ENCODE data around the gene YES1.

The YES1 gene

DNA sequence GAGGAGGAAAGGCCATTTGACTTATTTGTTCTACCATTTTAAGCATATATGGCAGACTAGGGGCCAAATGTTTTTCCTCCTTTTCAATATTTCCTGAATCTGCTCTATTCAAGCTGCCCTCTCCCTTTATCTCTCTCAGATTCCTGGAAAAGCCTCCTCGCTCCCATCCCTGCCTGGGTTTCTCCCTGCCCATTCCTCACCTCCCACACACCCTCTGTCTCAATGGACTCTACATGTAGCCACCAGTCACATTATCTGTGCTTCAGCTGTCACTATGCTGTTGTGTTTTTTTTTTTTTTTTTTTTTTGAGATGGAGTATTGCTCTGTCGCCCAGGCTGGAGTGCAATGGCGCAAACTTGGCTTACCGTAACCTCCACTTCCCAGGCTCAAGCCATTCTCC, 131.7 kb downstream of the YES1 start:
- no peak for DNase-seq (ENCODE audit: low read depth)
- no peak for TF ChIP-seq CTCF (IDR thresholded peaks at IDR 0.05; ENCODE audit: insufficient read depth, low read depth, low read length, missing control alignments)
- H3K4me3 ChIP-seq (ENCODE audit: low read length), result no peak overlapping the region

- TF ChIP-seq CTCF (IDR thresholded peaks at IDR 0.05; ENCODE audit: insufficient read depth, low read depth, low read length, missing control alignments), result no peak
- DNase-seq (ENCODE audit: low read depth), result no peak
- H3K4me3 ChIP-seq (ENCODE audit: low read length), result no peak overlapping the region
These were observed 132.5 kb downstream of the YES1 start for GRCh38 chr18:679516-679915.

DNA sequence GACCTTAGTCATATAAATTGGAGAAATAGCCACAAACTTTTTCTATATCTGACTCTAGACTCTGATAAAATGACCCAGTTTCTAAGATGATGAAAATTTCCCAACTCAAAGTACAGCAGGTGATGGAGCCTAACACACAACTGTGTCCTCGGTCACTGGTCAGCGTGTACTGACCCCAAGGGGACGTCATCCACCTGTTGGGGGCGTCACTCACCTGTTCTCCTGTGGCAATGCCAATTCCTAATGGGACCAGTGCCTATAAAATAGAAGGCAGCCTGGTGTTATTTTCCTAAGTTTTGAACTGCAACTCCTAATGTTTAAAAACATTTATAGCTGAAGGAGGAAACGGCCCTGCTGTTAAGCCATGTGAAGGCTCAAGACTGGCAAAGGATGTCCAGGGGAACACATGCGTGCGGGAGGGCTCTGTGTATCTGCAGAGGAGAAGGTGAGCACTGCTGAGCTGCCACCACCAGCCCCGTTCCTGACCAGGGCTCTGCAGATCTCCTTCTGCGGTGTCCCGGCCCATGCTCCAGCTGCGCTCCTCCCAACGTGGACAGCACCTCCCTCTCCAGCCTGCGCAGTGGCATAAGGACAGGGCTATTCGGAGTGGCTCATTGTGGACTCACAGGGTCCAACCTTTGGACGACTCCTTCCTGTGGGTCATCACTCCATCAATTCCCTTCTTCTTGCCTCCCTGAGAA, 133.4 kb downstream of the YES1 start:
- H3K4me3 ChIP-seq (ENCODE audit: low read length), result no peak overlapping the region
- TF ChIP-seq CTCF (IDR thresholded peaks at IDR 0.05; ENCODE audit: insufficient read depth, low read depth, low read length, missing control alignments), result no peak
- no peak for DNase-seq (ENCODE audit: low read depth)

GRCh38 chr18:677951-678381, 134.1 kb downstream of the YES1 start:
- no peak overlapping the region for H3K4me3 ChIP-seq (ENCODE audit: low read length)
- no peak for TF ChIP-seq CTCF (IDR thresholded peaks at IDR 0.05; ENCODE audit: insufficient read depth, low read depth, low read length, missing control alignments)
- no peak for DNase-seq (ENCODE audit: low read depth)

DNA sequence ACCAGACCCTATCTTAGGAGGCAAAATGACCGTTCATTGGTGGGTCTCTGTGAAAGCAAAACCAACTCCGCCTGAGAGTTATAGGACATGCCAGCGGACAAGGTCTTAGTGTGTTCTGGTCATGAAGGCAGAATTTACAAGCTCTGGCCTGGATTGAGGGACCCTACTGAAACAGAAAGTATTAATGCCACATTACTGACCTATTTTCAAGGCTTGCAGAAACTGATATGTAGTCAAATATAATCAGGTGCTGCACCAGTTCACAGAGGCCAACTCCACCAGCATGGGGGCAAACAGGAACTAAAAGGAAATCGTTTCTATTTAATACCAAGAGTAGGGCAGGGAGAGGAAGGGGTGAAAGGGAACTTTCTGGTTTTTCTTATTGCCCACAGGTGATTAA, 134.9 kb downstream of the YES1 start:
- TF ChIP-seq CTCF (IDR thresholded peaks at IDR 0.05; ENCODE audit: insufficient read depth, low read depth, low read length, missing control alignments), result no peak
- DNase-seq (ENCODE audit: low read depth), result no peak
- no peak overlapping the region for H3K4me3 ChIP-seq (ENCODE audit: low read length)

- TF ChIP-seq CTCF (IDR thresholded peaks at IDR 0.05; ENCODE audit: insufficient read depth, low read depth, low read length, missing control alignments), result no peak
- DNase-seq (ENCODE audit: low read depth), result no peak
- H3K4me3 ChIP-seq (ENCODE audit: low read length), result no peak overlapping the region
These were observed 135.3 kb downstream of the YES1 start for GRCh38 chr18:676736-677135.

DNA sequence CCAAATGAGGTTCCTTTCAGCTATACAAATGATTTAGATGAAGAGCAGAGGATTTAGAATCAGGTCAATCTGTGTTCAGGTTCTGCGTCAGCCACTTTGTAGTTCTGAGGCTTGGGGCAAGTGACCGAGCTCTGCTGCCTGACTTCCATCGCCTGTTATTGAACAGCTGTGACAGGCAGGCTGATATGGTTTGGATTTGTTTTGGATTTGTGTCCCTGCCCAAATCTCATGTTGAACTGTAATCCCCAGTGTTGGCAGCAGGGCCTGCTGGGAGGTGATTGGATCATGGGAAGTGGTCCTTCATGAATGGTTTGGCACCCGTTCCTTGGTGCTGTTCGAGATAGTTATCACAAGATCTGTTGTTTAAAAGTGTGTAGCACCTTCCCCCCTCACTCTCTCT, 136.0 kb downstream of the YES1 start:
- no peak for DNase-seq (ENCODE audit: low read depth)
- no peak for TF ChIP-seq CTCF (IDR thresholded peaks at IDR 0.05; ENCODE audit: insufficient read depth, low read depth, low read length, missing control alignments)

More for the DNA sequence above, 136.0 kb downstream of the YES1 start:
- H3K4me3 ChIP-seq (ENCODE audit: low read length), result no peak overlapping the region

Measured in epithelial cell of esophagus (primary cell).